ENCODE data around the gene MAP4K4.

MAP4K4 gene

DNA sequence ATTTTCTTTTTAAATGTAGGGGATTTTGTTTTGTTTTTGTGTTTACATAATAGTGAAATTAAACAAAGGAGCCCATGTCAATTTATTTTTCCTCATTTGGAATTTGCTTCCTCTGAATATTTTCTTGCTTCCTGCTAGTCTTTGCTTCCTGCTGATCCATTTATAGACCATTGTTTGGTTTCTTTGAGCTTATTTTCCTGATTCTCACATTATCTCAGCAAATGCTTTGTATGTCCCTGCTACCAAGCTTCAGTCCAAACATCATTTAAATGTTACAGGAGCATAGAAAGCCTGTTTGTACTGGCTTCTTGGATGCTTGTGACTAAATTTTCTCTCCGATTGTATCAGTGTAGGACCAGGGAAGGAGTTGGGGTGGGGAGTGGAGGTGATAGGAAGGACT, 166.9 kb downstream of the MAP4K4 start:
- no peak for DNase-seq

DNA sequence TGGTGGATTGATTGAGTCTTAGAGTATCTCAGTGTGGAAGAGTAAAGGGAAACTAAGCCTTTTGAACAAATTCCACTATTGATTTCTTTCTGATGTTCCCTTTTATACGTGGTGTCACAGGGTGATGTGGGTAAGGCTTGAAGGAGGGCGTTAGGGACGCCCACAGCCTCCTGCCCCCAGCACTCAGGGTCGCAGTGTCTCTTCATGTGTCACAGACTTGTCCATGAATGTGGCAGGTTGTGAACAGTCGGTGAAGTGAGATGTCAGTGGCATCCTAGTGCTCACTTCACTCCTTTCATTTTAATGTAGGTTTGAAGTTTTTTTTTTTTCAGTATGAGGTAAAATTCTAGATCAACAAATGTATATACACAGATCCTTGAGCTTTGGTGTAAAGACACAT, 171.0 kb downstream of the MAP4K4 start:
- DNase-seq = no peak

GRCh38 chr2:101869527-101869926, 172.0 kb downstream of the MAP4K4 start:
- no peak for DNase-seq

- DNase-seq = no peak
Measured at GRCh38 chr2:101870444-101870843, 172.9 kb downstream of the MAP4K4 start.

DNA sequence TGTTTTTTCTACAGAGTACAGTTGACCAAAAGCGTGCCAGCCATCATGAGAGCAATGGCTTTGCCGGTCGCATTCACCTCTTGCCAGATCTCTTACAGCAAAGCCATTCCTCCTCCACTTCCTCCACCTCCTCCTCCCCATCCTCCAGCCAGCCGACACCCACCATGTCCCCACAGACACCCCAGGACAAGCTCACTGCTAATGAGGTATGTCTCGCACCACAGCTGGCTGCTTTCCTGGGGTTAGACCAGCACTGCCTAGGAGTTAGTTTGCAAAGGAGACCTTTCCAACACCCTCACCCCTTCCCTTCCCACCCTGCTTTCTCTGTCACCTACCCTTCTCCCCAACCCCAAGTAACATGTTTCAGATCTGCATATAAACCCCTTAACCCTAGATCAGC, 174.0 kb downstream of the MAP4K4 start:
- no peak for DNase-seq

DNA sequence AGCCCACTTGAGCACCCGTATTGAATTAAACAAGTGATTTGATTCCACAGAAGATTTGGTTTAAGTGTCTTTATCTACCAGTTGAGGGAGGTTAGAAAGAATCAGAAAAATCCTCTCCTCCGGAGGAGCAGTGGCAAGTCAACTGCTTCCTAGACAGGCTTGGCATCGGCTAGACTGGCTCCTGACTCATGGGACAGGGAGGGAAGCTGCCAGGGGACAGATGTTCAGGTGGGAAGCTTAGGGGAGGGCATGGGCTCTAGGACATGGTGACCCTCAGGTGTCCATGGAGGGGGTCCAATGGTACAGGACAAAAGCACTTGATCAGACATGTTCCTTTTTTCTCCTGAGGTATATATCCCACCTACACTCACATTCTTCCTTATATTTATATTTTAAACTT, 175.0 kb downstream of the MAP4K4 start:
- no peak for DNase-seq

DNA sequence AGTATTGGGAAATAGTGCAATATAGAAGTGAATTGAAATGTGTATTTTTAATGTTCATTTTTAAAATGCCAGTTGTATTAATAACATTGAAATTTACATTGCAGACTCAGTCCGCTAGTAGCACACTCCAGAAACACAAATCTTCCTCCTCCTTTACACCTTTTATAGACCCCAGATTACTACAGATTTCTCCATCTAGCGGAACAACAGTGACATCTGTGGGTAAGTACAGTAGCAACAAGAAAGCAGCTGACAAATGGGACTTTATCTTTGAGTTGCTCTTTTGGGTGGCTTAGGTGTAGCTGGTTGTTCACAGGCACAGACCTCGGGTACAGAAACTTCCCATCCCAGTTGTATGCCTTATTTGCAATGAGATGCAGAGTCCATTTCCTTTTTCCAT, 176.0 kb downstream of the MAP4K4 start:
- DNase-seq = no peak

DNA sequence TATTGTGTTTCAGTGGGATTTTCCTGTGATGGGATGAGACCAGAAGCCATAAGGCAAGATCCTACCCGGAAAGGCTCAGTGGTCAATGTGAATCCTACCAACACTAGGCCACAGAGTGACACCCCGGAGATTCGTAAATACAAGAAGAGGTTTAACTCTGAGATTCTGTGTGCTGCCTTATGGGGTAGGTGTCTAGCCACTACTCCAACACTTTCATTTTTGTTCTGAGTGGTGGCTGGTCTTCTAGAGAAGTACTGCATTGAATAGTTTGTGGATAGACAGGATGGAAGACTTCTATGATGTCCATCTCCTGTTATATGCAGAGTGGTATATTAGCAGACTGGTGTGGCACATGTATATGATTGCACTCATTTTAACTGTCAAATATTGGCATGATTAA, 176.6 kb downstream of the MAP4K4 start:
- no peak for DNase-seq

GRCh38 chr2:101879466-101879865, 182.0 kb downstream of the MAP4K4 start:
- DNase-seq = no peak

DNA sequence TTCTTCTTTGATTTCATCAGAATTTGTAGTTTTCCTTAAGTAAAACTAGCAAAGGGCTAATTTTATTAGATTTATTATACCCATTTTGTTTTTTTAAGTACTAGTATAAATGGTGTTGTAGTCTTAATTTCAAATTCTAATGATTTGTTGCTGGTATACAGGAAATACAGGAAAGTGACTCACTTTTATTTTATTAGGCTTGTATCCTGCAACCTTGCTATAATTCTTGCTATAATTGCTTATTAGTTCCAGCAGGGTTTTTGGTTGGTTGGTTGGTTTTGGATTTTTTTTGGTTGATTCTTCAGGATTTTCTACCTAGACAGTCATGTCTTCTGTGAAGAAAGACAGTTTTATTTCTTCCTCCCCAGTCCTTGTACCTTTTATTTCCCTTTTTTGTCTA, 183.6 kb downstream of the MAP4K4 start:
- DNase-seq = no peak

- DNase-seq = no peak
Measured at GRCh38 chr2:101882769-101883307, 185.3 kb downstream of the MAP4K4 start.

GRCh38 chr2:101883860-101884259, 186.4 kb downstream of the MAP4K4 start:
- no peak for DNase-seq

GRCh38 chr2:101884423-101884822, 186.9 kb downstream of the MAP4K4 start:
- no peak for DNase-seq

GRCh38 chr2:101887328-101887727, 189.8 kb downstream of the MAP4K4 start:
- no peak for DNase-seq

- no peak for DNase-seq
Measured at GRCh38 chr2:101889460-101890098, 192.1 kb downstream of the MAP4K4 start.

GRCh38 chr2:101892377-101892776, 194.9 kb downstream of the MAP4K4 start:
- DNase-seq = no peak

- no peak for DNase-seq
Measured at GRCh38 chr2:101893681-101894381, 196.3 kb downstream of the MAP4K4 start.

GRCh38 chr2:101895039-101895438, 197.5 kb downstream of the MAP4K4 start:
- no peak for DNase-seq

DNA sequence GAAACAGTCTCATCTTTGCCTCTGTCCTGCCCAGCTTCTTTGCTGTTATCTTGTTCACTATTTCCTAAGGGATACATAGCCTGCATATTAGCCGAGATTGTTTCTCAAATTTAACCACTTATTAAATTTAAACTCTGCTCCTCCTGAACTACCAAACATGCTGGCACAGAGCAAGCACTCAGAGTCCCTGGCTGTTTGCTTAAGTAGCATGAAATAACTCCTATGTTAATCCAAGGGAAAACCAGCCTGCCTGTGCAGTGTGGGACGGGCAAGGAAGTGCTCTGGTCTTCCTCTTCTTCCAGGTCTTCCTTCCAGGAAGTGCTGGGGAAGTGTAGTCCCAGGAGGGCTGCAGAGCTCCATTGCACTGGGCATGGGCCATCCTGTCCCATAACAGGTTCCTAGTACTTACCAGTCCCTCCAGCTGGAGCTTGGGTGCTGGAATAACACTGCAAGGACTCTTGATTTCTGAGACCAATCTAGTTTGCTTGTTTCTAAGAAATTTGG, 198.4 kb downstream of the MAP4K4 start:
- no peak for DNase-seq

- no peak for DNase-seq
Measured at GRCh38 chr2:101897301-101897700, 199.8 kb downstream of the MAP4K4 start.

DNA sequence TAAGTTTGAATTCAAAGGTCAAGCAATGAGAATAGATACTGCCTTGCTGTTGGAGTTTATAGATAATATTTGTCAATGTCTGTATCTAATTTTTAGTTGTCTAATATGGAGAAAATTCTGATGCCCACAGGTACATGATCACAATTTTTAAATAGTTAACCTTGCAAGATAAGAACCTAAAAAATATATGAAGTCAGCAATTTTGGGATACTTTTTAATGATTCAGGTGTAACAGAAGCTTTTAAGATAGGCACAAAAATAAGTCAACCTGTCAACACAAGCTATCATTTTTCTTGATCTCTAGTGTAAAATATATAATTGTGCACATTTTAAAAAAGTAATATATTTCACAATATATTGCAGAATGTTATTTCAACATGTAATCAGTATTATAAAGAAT, 201.8 kb downstream of the MAP4K4 start:
- DNase-seq = no peak

GRCh38 chr2:101899871-101900270, 202.4 kb downstream of the MAP4K4 start:
- no peak for DNase-seq

GRCh38 chr2:101900375-101900774, 202.9 kb downstream of the MAP4K4 start:
- no peak for DNase-seq

Data from amygdala (tissue), 56 donors.